Measurements from ENCODE around the gene UBE2D2.

- TF ChIP-seq CTCF (conservative IDR thresholded peaks at IDR 0.05; ENCODE audit: low read depth, low read length) (no peak), SMC3 (IDR thresholded peaks at IDR 0.05; ENCODE audit: low read depth, low read length) (no peak), BHLHE40 (IDR thresholded peaks at IDR 0.05; ENCODE audit: low read depth, low read length) (no peak), MXI1 (IDR thresholded peaks at IDR 0.05; ENCODE audit: borderline replicate concordance, low read depth, low read length) (no peak), RFX5 (IDR thresholded peaks at IDR 0.05; ENCODE audit: low read depth, low read length) (no peak), RAD21 (IDR thresholded peaks at IDR 0.05; ENCODE audit: low read length) (no peak), POLR2A (IDR thresholded peaks at IDR 0.05; ENCODE audit: low read depth, low read length) (no peak), MAFK (IDR thresholded peaks at IDR 0.05; ENCODE audit: low read depth, low read length) (no peak)
These were observed 106.6 kb downstream of the UBE2D2 start for GRCh38 chr5:139667730-139668063.
